Activated CD8-positive, alpha-beta memory T cell treated with anti-CD3 and anti-CD28 coated beads, Interleukin-2, amount 50 U/mL, for 4 hours (primary cell): ENCODE measurements around the gene EEF1G.
A peak's percentile ranks its signal among the peaks of the same experiment; 100 is the strongest.
"Not testable (repeated sequence)": the region's sequence is repeated elsewhere in the genome, so short reads cannot be mapped to it uniquely, and the experiment has no call there.

ENCODE experiments used
- DNase-seq: peaks from one replicate; pipeline ENCODE4 v3.0.0-alpha.2; 2020

EEF1G gene

DNA sequence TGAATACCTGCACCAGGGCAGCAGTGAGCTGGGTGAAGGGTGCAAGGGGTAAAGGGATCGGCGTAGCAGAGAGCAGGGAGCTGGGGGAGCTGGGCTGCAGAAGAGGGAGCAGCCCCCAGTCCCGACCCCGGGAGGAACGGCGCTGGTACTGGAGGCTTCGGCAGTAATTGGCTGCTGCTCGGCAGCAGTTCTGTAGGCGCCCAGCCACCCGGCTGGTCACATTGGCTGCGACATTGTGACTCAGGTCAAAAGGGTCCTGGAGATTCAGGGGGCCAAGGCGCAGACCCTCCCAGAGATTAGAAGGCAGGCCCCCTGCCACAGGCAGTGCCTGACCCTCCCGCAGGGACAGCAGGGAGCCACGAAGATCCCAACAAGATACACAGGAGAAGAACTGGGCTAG, 2.1 kb upstream of the EEF1G start:
- no peak for DNase-seq

DNA sequence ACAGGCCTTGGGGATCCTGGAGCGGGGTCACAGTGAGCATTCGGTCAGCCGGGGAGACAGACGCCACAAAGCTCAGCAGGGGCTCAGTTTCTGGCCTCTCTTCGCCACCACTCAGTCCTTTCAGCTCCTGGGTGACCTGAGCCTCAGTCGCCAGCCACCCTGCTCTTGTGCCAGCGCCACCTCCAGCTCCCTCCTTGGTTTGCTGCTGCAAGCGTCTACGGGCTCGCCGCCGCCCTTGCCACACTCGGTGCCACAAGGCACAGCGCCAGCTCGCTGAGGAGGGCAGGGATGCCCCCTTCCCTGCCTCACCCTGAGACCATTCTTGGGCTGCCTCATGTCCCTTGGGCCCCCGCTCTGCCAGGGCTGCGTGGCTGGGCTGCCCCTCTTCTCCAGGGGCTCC, 1.5 kb upstream of the EEF1G start:
- DNase-seq: no peak

DNA sequence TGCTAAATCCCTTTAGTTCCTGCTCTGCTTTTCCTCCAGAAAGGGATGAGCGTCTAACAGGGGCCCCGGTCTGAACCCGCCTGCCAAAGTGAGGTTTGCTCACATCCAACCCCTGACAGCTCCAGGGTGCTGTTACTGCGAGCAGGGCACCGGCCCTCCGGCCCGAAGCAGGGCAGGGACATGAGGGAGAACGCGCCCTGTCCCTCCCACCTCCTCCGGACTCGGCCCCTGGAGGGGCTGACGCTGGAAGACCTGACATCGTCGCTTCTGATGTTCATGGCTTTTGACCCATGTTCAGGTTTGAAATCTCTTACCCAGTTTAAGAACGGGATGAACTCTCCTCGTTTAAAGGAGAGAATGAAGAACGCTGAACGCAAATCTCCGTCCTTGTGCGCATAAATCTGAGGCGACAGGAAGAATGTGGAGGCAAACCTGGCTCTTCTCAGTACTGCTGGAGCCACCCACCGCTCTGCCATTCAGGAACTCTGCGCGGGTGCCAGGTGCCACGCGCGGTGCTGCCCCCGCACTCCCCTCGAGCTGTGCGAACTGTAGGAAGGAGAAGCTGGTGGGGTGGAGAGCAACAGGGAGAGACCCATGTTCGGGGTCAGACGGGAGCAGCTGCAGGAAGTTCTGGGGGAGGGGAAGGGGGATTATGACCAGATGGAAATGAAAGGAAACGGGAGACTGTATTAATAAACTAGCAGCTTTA, 826 bp upstream of the EEF1G start:
- DNase-seq: no peak

DNA sequence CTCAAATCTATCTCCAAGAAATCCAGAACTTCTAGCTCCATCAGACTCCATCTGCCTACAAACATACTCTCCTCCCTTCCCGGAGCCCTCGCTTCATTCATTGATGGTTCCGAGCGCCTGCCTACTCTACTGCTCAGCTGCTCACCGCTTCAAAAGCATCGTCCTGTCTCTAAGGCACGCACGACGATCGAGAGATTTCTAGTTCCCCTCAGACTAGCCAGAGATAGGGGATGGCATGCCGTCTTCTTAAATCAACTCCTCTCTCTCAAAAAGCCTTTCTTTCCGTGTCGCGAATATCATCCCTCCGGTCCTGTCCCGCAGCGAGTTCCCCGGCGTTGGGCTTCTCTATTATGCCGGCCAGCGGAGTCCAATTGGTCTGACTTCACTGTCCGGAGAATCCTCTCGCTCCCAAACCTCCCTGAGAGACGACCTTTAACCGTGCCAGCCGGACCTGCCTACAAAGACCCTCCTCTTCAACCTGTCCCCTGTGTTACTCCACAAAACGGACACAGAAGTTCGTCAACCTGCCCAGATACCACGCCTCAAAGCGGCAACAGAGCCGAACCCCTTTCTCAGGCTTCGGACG, 592 bp downstream of the EEF1G start:
- DNase-seq: no peak

DNA sequence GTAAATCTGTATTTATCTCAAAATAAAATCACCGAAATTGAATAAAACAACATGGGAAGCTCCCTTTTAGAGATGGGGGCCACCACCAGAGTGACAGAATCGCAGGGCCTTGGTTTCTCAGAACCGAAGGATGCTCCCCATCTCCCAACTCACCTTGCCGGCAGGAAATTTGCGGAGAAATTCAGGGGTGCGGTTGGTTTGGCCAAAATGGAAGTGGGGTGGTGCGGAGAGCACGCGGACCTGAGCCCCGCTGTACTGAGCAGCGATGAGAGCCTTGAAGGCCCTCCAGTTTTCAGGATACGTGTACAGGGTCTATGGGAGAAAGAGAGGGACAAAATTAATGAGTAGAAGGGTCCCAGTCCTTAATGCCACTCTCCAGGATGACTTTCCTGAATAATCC, 1.3 kb downstream of the EEF1G start:
- DNase-seq: no peak

DNA sequence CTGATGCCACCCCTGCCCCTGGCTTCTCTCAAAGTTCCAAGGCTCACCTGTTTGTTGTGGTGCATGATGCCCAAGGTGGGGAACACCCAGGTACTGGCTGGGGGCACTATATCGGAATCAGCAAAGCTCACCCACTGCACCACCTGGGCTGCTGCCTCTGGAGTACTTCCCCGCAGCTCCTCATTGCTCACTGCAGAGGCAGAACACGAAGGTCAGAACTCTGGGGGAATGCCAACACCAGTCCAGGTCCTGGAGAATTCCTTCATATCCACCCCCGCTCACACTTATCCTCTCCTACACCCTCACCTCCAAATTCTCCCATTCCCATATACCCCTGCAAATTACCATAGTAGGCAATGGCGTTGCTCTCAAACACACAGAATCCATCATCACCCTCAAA, 2.2 kb downstream of the EEF1G start:
- not testable (repeated sequence) for DNase-seq

DNA sequence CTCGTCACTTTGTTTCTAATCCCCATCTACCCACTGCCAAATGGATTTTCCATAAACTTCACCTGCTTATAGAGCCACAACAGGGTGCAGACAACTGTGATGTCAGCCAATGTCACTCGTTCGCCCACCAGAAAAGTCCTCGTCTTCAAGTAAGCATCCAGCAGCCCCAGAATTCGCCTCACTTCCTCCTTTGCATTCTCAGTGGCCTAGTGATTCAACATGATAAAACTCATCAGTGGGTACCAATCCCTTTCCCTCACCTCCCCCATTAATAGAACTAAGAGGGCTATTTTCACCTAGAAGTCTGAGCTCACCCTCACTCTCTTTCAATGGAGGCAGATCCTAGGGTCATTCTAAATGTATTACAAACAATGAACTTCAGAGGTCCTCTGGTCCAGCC, 2.8 kb downstream of the EEF1G start:
- not testable (repeated sequence) for DNase-seq

DNA sequence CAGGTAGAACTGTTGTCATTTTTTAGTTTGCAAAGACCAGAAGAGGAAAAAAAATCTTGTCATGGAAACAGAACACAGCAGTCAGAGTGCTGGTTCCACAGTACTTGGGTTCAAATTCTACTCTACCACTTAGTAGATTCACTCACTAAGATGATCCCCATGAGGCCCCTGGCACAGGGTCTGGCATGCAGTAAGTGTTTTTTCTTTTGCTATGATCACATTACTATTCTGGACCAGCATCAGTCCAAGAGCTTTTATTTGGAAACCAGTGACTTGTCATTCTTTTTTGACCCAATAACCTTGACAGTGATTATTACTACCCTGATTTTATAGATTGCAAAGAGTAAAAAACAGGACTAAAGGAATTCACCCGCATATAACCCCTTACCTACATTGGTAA, 4.1 kb downstream of the EEF1G start:
- DNase-seq: no peak

DNA sequence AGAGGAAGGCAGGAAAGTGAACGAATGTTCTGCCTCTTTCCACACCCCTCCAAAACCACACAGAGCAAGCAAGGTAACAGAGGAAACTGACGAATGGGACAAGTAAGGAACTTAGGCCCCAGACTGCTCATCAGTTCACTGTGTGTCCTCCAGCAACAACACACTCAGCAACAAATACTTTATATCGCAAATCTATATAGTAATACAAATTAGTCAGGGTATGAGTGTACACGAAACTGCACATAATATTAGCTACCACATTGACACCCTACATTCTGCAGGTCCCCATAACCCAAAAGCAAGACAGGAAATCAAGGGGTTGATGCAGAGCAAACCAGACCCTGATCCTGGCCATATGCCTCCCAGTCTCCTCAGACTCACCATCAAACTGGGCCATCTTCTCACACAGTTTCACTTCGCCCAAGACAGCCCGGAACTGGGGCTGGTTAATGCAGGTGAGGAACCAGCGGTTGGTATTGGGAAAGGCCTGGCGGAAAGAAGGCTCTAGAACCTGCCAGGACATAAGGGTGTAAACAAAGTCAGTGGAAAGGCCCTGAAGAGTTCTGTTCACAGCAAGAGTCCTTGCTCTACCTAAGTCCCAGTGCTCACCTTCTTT, 6.6 kb downstream of the EEF1G start:
- no peak for DNase-seq

DNA sequence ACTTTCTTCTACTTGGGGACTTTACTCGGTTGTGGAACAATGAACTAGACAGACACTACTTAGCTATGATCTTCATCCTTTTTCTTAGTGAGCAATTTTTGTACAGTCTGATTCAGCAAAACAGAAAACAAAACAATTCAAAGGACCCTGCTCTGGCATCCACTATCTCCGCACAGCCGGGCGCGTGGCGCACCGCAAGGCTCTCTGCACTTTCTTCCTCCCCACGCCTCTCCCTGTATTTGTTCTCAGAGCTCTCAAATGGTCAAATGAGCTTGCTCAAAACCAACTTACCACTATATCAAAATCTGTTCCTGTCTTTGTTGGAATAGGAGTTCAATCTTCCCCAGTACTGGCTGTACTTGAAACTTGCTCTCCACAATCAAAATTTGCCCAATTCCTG, 7.4 kb downstream of the EEF1G start:
- DNase-seq: no peak

DNA sequence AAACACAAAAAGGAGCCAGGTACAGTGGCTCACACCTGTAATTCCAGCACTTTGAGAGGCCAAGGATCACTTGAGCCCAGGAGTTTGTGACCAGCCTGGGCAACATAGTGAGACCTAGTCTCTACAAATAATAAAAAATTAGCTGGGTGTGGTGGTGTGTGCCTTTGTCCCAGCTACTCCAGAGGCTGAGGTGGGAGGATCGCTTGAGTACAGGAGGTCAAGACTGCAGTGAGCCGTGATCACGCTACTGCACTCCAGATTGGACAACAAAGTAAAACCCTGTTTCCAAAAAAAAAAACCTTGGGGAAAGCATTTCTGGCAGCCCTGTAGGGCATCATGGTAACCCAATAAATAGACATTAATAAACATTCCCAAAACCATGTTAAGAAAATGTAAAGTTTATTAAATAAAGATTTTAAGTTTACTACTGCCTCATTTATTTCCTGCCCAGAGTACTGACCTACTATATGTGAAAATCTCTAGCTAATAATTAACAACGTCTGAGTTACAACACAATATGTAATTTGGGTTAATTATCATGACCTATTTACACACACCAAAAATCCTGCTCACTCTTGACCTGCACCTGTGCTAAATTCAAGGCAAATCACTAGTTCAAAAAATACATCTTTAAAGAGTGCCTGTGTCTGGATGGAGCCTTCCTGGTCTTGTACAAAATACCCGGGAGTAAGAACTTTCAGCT, 8.4 kb downstream of the EEF1G start:
- DNase-seq: no peak

DNA sequence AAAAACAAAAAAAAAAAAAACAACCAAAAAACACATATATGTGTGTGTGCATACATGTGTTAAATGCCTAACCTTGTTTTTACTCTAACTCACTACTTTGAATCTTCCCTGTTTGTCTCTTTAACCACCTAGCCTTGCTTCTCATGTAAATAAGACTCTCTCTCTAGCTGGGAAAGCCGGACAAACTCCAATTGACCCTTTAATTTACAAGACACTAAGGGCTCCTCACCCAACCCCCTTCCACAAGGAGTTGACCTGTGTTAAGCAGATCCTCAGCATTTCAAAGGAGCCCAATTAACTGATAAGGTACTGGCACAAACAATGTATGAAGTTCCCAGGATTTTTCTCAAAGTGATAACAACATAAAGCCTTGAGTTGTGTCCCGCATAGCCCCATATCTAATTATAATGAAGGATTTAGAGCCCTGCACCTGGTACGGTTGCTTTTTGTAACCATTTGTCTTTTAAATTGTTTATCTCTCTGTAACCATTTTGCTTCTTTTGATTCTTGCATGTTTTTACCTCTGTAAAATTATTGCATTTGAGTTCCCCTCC, 11.9 kb downstream of the EEF1G start:
- DNase-seq: not testable (repeated sequence)

DNA sequence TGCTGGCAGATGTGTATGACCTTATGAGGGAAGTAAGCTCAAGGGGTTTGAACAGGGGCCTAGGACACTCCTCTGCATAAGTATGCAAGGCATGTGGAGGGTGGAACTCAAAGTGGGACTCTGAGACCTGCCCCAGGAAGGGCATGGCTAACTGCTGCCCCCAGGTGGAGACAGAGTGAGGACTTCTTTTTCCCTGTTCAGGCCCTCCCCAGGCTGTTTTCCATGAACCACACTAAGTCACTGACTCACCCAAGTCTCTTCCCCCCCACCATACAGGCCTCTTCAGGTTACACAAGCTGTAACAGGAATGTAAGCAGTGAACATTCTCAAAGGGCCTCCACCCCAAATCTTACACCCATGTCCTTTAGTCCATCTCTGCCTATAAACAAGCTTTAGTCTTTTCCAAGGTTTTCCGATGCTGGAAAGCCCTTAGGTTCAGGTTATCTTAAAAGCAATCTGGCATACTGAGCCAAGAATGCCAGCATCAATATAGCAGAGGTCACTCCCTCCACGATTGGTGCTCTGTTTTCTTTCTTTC, 13.1 kb downstream of the EEF1G start:
- DNase-seq: peak; percentile 83

DNA sequence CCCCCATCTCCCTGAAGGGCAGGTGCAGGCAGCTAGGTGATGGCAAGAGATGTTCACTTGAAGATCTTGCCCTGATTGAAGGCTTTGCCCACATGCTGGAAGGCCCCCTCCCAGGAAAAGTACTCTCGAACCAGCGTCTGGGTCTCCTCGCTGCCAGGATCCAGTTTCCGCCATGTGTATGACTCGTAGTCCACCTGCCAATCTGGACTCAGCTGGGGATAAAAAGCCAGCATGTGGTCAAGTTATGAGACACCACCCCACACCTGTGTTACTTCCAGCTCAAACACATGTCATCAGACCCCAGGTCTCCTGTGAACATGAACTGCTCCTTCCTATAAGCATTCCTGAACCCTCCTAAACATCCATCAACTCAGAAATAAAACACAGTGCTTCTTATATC, 14.1 kb downstream of the EEF1G start:
- DNase-seq: not testable (repeated sequence)

DNA sequence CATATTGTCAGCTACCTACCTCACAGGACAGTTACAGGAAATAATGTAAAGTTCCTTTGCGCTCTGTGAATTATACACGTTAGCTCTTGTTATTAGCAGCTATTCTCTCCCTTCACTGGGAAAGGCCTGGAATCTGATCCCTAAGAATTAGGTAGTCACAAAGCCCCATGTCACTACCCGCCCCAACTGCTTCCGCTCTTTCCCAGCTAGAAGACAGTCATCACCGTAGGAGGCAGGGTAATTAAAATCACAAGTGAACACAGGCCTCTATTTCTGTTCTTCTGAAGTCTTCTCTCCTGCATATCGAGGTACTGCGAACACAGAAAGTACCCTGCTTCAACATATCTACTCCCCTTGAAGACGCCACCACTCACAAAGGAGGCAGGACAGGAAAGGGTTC, 14.5 kb downstream of the EEF1G start:
- no peak for DNase-seq

DNA sequence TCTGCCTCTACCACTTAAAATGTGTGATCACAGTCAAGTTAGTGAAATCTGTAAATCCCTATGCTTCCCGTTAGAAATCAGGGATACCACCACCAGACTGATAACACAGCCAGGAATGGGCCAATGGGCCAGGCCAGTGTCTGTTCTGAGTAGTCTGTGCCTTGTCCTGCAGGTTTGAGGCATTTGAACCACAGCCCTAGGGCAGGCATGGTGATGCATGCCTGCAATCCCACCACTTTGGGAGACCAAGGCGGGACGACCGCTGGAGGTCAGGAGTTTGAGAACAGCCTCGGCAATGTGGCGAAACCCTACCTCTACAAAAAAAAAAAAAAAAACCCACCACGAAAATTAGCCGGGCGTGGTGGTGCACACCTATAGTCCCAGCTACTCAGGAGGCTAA, 15.0 kb downstream of the EEF1G start:
- DNase-seq: no peak

DNA sequence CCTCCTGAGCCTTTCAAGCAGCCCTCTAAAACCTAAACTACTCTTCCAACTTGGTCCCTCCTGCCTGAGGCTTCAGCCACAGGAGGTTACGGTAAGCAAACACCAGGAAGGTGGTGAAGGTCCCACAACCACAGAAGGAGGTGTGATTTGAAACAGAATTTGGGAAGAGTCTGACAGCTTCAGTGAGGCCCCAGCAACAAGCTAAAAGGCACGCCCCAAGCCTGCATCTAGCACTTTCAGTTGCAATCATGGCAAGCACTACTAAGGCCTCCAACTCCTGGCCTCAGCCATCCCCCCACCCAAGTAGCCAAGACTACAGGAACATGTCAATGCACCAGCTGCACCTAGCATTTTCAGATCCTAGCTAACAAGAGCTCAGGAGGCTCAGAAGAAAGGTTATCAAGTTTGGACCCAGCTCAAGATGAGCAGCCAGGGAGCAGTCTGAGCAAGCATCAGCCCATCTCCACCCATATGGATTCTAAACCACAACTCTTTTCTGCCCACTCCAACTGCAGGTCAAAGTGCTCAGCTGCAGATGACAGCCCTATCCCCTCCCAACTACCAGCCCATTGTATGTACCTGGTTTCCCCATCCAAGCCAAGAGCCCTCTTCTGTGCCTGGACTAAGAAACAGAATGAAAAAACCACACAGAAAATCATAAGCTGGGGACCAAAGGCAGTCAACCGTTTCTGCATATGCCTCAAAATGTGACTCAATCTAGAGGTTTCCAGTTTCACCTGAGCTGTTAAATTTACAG, 16.6 kb downstream of the EEF1G start:
- no peak for DNase-seq

DNA sequence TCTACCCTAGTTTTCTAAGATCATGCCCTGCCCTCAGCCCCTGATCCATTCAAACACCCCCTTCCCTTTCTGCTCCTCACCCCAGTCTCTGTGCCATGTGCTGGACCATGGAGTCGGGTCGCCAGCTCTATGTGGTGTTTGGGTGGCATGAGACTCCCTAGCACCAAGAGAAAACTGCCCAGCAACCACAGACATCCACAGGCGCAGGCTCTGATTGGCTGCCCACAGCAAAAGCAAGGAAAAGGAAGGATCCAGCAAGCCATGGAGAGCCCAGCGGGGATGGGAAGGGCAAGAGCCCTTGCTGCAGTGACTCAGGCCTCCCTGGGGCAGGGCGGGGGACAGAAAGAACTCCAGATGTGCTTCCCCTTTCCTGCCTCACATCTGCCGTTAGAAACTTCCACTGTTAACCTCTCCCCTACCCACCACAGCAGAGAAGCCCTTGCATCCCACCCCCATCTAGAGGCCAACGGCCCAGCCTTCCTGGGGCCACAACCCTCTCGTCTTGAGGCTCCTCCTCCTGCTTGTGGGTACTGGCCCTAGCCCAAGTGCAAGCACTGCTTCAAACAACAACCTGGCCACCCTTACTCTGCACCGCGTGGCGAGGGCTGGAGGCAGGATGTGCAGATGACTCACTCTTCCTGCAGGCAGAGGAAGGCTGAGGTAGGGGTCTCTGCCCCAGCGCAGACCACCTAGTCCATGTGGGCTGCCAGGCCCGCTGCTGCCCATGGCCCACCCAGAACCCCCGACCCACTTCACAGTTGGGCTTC, 17.4 kb downstream of the EEF1G start:
- peak; percentile 70 for DNase-seq

DNA sequence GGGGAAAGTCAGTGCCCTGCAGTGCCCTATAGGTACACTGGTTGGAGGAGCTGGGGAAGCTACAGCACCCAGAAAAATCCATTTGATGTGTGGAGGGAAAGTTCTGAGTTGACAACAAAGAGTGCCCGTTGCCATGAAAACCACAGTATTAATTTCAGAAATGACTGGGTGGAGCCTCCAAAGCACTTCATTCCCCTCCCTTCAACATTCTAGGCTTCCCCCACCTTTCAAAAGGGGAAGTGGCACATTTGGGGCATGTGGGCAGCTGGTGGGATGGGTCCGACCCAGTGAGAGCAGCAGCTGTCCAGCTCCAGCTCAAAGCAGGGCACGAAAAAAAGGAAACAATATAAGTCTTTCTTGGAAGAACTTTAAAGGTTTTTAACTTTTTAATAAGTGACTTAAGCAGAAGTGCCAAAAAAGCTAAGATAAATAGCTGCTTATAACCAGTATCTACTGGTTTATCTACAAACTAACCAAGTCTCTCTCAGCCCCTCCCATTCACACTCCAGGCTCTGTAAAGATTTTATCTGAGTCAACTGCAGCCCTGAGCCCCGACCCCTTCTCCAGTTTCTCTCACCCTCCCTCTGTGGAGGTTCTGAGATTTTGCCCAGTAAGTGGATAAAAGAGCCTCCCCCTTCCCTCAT, 18.1 kb downstream of the EEF1G start:
- DNase-seq: no peak

DNA sequence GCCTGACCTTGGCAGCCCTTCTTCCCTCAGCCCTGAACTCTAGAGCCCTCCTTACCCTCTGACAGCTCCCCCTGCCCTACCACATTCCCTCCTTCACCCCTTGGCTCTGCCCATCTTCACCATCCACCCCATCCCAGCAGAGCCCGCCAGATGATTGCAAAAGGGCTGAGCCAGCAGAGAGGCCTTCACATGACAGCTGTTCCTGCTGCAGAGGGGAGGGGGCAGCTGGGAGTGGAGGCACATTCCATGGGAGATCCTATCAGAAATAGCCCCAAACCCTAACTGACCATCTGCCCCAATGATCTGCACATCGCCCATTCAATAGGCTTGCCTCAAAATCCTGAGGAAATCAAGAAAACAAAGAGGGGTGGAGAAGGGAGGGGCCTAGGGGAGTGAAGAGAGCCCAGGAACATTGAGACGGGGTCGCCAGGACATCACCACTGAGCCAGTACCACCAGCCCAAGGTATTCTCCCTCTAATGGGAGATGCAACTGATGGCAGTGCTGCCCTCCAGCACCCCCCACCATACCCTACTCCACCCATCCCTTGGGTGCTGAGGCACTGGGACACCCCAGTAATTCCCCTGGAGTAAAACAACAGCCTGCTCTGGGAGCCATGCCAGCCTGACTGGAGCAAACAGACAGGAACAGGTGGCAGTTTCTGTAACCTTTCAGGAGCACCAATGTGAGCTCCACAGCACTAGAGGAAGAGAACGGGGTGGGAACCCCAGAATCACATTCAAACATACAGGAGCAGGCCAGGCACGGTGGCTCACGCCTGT, 19.1 kb downstream of the EEF1G start:
- no peak for DNase-seq
